HG03565 (cell line): ENCODE measurements around the gene RGSL1.

Experiments
- ATAC-seq: cut with Tn5 transposase; IDR thresholded peaks from one replicate; pipeline ENCODE4 v1.9.1; 2021; ENCODE audit warnings: mild to moderate bottlenecking, moderate library complexity; ENCODE audit not compliant: unreplicated experiment

Gene RGSL1

GRCh38 chr1:182450087-182450486, at the start of gene RGSL1:
TSS of gene RGSL1 (plus strand) at chr1:182450146. CDS start at chr1:182450166, 20 bp downstream.
- ATAC-seq, result no peak

DNA sequence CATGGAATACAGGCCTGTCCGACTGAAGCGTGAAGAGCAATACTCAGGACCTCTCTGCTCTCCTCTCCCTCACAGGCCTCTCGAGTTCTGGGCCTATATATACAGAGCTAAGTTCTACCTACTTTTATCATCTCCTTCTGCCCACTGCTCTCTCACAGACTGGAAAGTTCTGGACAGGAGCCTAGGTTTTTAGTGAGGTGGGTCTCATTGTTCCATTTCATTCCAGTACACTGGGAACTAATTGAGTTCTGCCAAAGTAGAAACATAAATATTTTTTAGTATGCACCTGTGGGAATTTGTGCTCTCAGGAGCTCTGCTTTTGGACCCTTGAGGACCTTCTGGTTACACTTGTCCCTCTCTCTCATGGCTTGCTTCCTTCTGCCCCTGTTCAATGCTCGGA, 49.4 kb upstream of the RGSL1 start, which contains the start of gene TEDDM1:
Gene TEDDM1, minus strand, starts transcription at position 101 of the 400 bp plus-strand sequence. CDS start 182 bp downstream, outside the sequence.
- no peak for ATAC-seq

GRCh38 chr1:182404781-182405180, 45.2 kb upstream of the RGSL1 start:
- no peak for ATAC-seq

- ATAC-seq, result no peak
Observed at GRCh38 chr1:182405578-182405977, 44.4 kb upstream of the RGSL1 start.

GRCh38 chr1:182406012-182406411, 43.9 kb upstream of the RGSL1 start:
- no peak for ATAC-seq

DNA sequence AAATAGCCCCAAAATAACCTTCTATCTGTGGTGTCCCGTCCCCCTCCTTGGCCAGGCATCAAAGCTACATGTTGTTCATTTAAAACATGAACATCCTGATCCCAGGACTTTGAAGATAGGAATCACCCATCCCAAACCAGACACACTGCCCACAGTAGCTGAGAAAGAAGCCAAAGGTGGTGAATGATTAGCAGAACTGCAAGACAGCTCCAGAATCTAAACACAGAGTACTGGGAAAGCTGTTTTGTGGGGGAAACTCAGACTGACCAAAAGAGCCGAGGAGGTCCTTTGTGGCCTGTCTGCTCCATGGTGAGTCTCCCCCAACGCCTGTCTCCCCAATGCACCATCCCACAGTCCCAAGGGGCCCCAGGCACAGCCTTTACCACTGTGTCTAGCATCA, 42.2 kb upstream of the RGSL1 start:
- ATAC-seq, result no peak

DNA sequence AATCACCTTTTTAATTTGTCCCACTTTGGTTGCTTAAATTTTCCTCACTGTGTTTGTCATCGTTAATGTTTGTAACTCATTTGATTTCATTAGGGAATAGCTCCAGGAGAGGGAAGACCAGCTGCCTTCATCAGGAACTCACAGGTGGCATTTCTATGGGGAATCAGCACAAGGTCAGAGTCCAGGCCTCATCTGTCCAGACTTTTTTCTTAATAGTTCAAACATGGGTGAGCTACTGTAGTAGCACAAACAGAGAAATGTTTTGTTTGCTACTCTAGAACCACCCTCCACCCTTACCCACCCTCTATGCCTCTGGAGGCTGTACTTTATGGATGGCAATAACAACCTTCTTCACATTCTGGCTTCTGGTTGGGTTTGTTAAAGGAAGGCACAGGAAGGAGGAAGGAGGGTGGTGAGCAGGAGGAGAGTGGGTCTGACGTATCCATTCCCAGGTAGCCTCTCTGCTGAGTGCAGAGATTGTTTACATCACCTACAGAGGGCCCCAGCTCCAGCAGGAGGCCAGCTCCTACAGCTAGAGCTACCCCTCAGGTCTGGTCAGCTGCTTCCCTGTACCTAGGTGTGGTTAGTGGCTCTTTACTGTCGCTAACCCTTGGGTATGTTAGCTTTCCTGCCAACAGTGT, 41.4 kb upstream of the RGSL1 start:
- ATAC-seq, result no peak

GRCh38 chr1:182410138-182410537, 39.8 kb upstream of the RGSL1 start:
- no peak for ATAC-seq

GRCh38 chr1:182410620-182411273, 39.2 kb upstream of the RGSL1 start:
- no peak for ATAC-seq

GRCh38 chr1:182413486-182413885, 36.5 kb upstream of the RGSL1 start:
- ATAC-seq, result no peak

- no peak for ATAC-seq
Observed at GRCh38 chr1:182413969-182414368, 36.0 kb upstream of the RGSL1 start.

GRCh38 chr1:182415789-182416188, 34.2 kb upstream of the RGSL1 start:
- ATAC-seq, result no peak

DNA sequence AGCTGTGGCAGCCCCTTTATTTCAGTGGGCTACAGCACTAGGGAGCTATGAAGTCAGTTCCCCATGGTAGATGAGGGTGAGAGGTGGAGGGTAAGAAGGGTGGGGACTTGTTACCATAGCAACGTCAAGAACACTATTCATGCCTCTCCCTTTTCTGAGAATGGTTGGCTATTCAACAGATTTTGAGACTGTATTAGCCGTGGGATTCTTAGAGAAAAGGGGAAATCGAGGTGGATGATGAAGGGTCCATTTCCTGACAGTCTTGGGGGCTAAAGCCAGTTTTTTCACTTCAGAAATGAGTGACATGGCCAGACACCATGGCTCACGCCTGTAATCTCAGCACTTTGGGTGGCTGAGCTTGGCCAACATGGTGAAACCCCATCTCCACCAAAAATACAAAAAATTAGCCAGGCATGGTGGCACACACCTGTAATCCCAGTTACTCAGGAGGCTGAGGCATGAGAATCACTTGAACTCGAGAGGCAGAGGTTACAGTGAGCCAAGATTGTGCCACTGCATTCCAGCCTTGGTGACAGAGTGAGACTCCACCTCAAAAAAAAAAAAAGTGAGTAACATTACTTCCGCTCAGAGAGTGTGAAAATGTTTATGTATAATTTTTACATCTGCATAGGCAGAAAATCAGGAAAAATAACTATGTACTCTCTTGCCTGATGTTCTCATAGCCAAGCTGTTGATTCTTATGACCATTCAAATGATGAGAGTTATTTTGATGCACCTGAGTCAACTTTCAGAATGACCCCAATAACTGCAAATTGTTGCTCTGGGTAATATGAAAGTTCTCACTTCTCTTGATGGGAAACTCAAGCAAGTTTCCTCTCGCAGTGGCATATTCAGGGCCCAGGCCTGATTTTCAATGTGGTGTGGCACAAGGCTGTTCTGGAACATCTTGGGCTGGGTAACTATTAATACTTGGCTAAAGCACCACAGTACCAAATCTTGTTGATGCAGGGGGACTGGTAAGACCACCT, 23.2 kb upstream of the RGSL1 start:
- peak; percentile 41 for ATAC-seq

GRCh38 chr1:182428043-182428442, 21.9 kb upstream of the RGSL1 start:
- ATAC-seq, result no peak

- ATAC-seq, result peak; percentile 34
Observed at GRCh38 chr1:182430263-182431068, 19.5 kb upstream of the RGSL1 start.

DNA sequence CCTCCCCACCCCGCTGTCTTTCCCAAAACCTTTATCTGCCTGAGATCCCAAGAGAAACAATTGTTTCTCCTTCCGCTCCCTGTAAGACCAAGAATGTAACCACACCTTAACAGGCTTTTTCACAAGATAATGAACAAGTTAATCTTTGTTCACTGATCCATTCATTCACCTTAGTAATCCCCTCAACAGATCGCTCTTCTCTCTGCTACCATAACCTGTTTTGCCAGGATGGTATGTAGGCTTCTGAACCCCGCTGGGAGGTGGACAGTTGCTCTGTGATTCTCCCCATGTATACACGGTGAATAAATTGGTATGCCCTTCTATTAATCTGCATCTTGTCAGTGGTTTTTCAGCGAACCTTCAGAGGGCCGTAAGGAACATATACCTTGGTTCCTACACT, 18.7 kb upstream of the RGSL1 start:
- ATAC-seq, result no peak

DNA sequence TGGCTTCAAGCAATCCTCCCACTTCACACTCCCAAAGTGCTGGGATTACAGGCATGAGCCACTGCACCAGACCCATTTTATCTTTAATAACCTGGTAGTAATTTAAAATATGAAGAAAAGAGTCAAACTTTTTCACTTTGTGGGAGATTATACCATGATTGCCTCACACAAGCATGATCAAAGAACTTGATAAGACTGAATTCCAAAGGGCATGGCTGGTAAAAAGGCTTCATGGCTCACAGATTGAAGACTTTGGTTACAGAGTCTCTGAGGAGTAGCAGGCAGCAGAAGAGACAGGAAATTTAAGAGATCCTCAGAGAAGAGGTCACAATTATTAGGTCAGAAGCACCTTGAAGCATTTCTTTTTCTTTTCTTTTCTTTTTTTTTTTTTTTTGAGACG, 16.4 kb upstream of the RGSL1 start:
- no peak for ATAC-seq

DNA sequence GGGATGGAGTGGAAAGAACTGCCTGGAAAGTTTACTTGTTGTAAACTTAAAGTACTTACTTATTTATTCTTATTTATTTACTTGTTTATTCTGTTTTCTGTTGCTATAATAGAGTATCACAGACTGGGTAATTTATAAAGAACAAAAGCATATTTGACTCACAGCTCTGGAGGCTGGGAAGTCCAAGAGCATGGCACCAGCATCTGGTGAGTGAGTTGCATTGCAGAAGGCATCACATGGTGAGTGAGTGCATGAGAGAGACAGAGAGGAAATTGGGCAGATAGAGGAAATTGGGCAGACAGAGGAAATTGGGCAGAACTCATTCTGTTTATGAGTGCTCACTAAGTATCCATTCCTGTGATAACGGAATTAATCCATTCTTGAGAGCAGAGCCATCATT, 11.6 kb upstream of the RGSL1 start:
- no peak for ATAC-seq

DNA sequence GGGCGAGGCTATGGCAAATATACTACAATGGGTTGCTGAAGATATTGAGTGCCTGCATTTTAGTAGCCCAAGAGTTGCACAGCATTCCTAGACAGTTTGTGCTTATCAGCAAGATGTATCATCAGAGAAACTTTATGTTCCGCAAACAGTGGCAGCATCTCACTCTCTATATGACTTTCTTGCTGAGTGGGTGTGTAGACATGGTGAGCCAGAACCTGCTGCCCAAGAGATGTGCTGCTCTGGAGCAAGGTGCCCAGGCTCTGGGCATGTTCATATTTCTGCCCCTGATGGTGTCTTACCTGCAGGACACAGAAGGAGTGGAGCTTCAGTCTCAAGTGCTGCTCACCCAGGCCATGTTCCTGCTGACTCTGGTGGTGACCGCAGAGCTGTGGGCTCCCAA, 8.2 kb upstream of the RGSL1 start:
- ATAC-seq, result no peak

DNA sequence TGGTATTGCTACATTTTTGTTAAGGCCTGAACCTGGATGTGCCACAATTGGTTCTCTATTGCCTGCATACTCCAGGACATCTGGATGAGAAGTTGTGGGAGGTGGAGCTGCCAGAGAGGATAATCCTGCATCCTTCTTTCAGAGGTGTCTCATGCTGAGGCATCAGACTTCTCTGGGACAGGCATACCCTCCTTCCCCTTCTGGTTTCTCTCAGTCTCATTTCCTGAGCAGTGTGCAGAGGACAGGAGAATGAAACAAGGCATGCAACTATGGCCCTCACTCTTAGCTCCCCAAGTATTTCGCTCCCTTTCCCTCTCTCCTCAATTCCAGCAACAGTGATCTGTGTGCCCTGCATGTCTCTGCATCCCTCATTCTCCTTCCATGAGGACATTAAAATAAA, 7.6 kb upstream of the RGSL1 start:
- ATAC-seq, result no peak

GRCh38 chr1:182444497-182444896, 5.4 kb upstream of the RGSL1 start:
- no peak for ATAC-seq
